H9 (cell line): ENCODE results near the gene SFRP5. TPM values are rescaled to one million over a fixed set of nuclear protein-coding genes. Genes with fewer than 3 reads are reported as not detected.

Source experiments
- DNase-seq: peaks from one replicate; pipeline ENCODE4 v3.0.0-alpha.2; 2017
- H2AFZ ChIP-seq: one replicate; pipeline ENCODE4 v1.6.1; 2013; ENCODE audit warnings: mild to moderate bottlenecking, low read length, control low read depth, moderate library complexity
- H2AK5ac ChIP-seq: 2 replicates; pipeline ENCODE4 v1.6.1; 2013; ENCODE audit warnings: low read length, control low read depth, mixed read lengths; ENCODE audit not compliant: insufficient read length
- H2BK120ac ChIP-seq: one replicate; pipeline ENCODE4 v1.6.1; 2013; ENCODE audit warnings: low read depth, mild to moderate bottlenecking, low read length, control low read depth, inconsistent platforms; ENCODE audit not compliant: poor library complexity, severe bottlenecking
- H2BK12ac ChIP-seq: 2 replicates; pipeline ENCODE4 v1.6.1; 2013; ENCODE audit warnings: low read length, control low read depth, mixed read lengths, low read depth; ENCODE audit not compliant: insufficient read length
- H2BK15ac ChIP-seq: 2 replicates; pipeline ENCODE4 v1.6.1; 2013; ENCODE audit warnings: low read depth, low read length, control low read depth
- H2BK20ac ChIP-seq: one replicate; pipeline ENCODE4 v1.6.1; 2013; ENCODE audit warnings: low read depth, mild to moderate bottlenecking, low read length, control low read depth, inconsistent platforms; ENCODE audit not compliant: poor library complexity, severe bottlenecking
- H2BK5ac ChIP-seq: 2 replicates; pipeline ENCODE4 v1.6.1; 2013; ENCODE audit warnings: low read length, control low read depth, mixed read lengths; ENCODE audit not compliant: insufficient read length
- H3K14ac ChIP-seq: 2 replicates; pipeline ENCODE4 v1.6.1; 2013; ENCODE audit warnings: low read length, control low read depth; ENCODE audit not compliant: insufficient read depth
- H3K18ac ChIP-seq: 2 replicates; pipeline ENCODE4 v1.6.1; 2013; ENCODE audit warnings: low read depth, mild to moderate bottlenecking, mixed read lengths, low read length, control low read depth; ENCODE audit not compliant: insufficient read length
- H3K23ac ChIP-seq: 2 replicates; pipeline ENCODE4 v1.6.1; 2013; ENCODE audit warnings: low read length, control low read depth, mixed read lengths, low read depth; ENCODE audit not compliant: insufficient read length
- H3K23me2 ChIP-seq: 2 replicates; pipeline ENCODE4 v1.6.1; 2013; ENCODE audit warnings: low read depth, mild to moderate bottlenecking, mixed read lengths, low read length, control low read depth; ENCODE audit not compliant: insufficient read length, poor library complexity, severe bottlenecking
- H3K27ac ChIP-seq: 2 replicates; pipeline ENCODE4 v1.5.1; 2013; ENCODE audit warnings: low read length, control low read depth, mixed read lengths, low read depth; ENCODE audit not compliant: insufficient read length
- H3K27me3 ChIP-seq: 2 replicates; pipeline ENCODE4 v1.6.1; 2013; ENCODE audit warnings: low read length, control low read depth, inconsistent platforms; ENCODE audit not compliant: insufficient read depth
- H3K4ac ChIP-seq: 2 replicates; pipeline ENCODE4 v1.6.1; 2013; ENCODE audit warnings: low read depth, mild to moderate bottlenecking, control low read depth, inconsistent platforms, low read length, moderate library complexity
- H3K4me1 ChIP-seq: 2 replicates; pipeline ENCODE4 v1.6.1; 2013; ENCODE audit warnings: low read length, control low read depth, inconsistent platforms; ENCODE audit not compliant: insufficient read depth
- H3K4me2 ChIP-seq: 2 replicates; pipeline ENCODE4 v1.6.1; 2013; ENCODE audit warnings: low read length, control low read depth, mixed read lengths; ENCODE audit not compliant: insufficient read length, insufficient read depth
- H3K56ac ChIP-seq: 2 replicates; pipeline ENCODE4 v1.6.1; 2013; ENCODE audit warnings: low read depth, mild to moderate bottlenecking, mixed read lengths, low read length, control low read depth; ENCODE audit not compliant: insufficient read length
- H3K79me1 ChIP-seq: 2 replicates; pipeline ENCODE4 v1.6.1; 2013; ENCODE audit warnings: low read depth, mild to moderate bottlenecking, moderate library complexity, low read length, control low read depth, inconsistent platforms; ENCODE audit not compliant: insufficient read depth, poor library complexity, severe bottlenecking
- H3K79me2 ChIP-seq: 2 replicates; pipeline ENCODE4 v1.6.1; 2013; ENCODE audit warnings: low read length, control low read depth, inconsistent platforms; ENCODE audit not compliant: insufficient read depth
- H3K9ac ChIP-seq: 2 replicates; pipeline ENCODE4 v1.6.1; 2013; ENCODE audit warnings: low read length, control low read depth, mixed read lengths; ENCODE audit not compliant: insufficient read length; ENCODE audit errors: extremely low read depth
- H3K9me3 ChIP-seq: one replicate; pipeline ENCODE4 v1.6.1; 2013; ENCODE audit warnings: low read depth, low read length, inconsistent platforms; ENCODE audit not compliant: control insufficient read depth
- H3T11ph ChIP-seq: one replicate; pipeline ENCODE4 v1.6.1; 2013; ENCODE audit warnings: mild to moderate bottlenecking, low read length, control low read depth, inconsistent platforms
- H4K20me1 ChIP-seq: one replicate; pipeline ENCODE4 v1.6.1; 2013; ENCODE audit not compliant: control insufficient read depth, insufficient read length, insufficient read depth
- H4K5ac ChIP-seq: 2 replicates; pipeline ENCODE4 v1.6.1; 2013; ENCODE audit warnings: low read depth, mild to moderate bottlenecking, mixed read lengths, low read length, control low read depth; ENCODE audit not compliant: insufficient read length
- H4K8ac ChIP-seq: replicated peaks from 2 replicates; pipeline ENCODE4 v1.6.1; 2013; ENCODE audit warnings: low read length, control low read depth, mixed read lengths, low read depth; ENCODE audit not compliant: insufficient read length
- H4K91ac ChIP-seq: 2 replicates; pipeline ENCODE4 v1.6.1; 2013; ENCODE audit warnings: low read depth, mild to moderate bottlenecking, moderate library complexity, mixed read lengths, low read length, control low read depth; ENCODE audit not compliant: insufficient read length
- H3K27ac Mint-ChIP-seq, 3 experiments: 2 replicates in 2 of 3; 3 replicates in 1 of 3; pipeline ENCODE4 v1.8.0; 2020 to 2021; ENCODE audit warnings: mixed read lengths in 3 of 3, mild to moderate bottlenecking in 1 of 3, moderate library complexity in 1 of 3
- H3K27me3 Mint-ChIP-seq: 2 replicates; pipeline ENCODE4 v1.8.0; 2021; ENCODE audit warnings: low read depth, mild to moderate bottlenecking, moderate library complexity, mixed read lengths
- H3K36me3 Mint-ChIP-seq, 3 experiments: 2 replicates in 2 of 3; 3 replicates in 1 of 3; pipeline ENCODE4 v1.8.0; 2020 to 2021; ENCODE audit warnings: low read depth in 3 of 3, mixed read lengths in 3 of 3; ENCODE audit not compliant: insufficient read depth in 1 of 3
- H3K4me1 Mint-ChIP-seq, 2 experiments: 2 replicates each; pipeline ENCODE4 v1.8.0; 2020; ENCODE audit warnings: mixed read lengths in 2 of 2
- H3K4me3 Mint-ChIP-seq, 2 experiments: 2 replicates in 1 of 2; 3 replicates in 1 of 2; pipeline ENCODE4 v1.8.0; 2020 to 2021; ENCODE audit warnings: mild to moderate bottlenecking in 2 of 2, mixed read lengths in 2 of 2, moderate library complexity in 1 of 2
- H3K9me3 Mint-ChIP-seq, 2 experiments: 2 replicates in 1 of 2; 3 replicates in 1 of 2; pipeline ENCODE4 v1.8.0; 2020; ENCODE audit warnings: mild to moderate bottlenecking in 2 of 2, mixed read lengths in 2 of 2, moderate library complexity in 1 of 2
- WGBS: extraction: QIAGEN DNeasy Blood & Tissue Kit; methylation state at CpG from one replicate; pipeline ENCODE4 v1.1.7; 2013; ENCODE audit warnings: missing lambda C conversion rate, low lambda C conversion rate, mixed read lengths; ENCODE audit not compliant: insufficient read length; ENCODE audit errors: extremely low coverage; 5-methylcytosine and 5-hydroxymethylcytosine counted together
- total RNA-seq: library from RNA; stranded (reverse); gene quantifications from 2 replicates; pipeline ENCODE4 v1.2.1, GENCODE V29; 2021
- TF ChIP-seq, protein P1 (sequence below): fragments of 200-600 bp; sonication (generic); conservative IDR thresholded peaks from 3 replicates; pipeline ENCODE4 v1.8.0; 2021; ENCODE audit warnings: antibody characterized with exemption, mild to moderate bottlenecking

The SFRP5 gene
- total RNA-seq, 1 experiment from 2014 or later: 1.7 TPM

DNA sequence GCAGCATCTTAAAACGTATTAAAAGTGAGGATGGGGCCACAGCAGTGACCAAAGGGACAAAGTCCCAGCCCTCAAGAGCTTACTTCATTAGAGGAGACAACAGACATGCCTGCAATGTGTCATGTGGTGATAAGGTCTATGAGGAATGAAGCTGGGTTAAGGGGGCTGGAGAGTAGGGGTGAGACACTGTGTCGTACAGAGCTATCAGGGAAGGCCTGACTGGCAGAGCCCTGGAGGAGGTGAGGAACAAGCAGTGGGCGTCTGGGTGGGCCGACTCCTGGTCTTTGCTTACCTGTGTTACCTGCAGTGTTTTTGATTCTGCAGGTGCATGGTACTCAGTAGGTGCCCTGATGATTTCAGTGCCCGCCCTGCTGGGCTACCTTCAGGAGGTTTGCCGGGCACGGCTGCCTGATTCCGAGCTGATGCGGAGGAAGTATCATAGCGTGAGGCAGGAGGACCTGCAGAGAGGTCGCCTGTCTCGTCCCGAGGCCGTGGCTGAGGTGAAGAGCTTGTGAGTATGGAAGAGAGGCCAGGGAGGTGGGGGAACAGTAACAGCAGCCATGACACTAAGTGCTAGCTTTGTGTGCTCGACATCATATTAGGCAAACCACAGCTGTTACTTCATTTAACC lies 27.3 kb downstream of the SFRP5 start:
- no peak overlapping the region for H3T11ph ChIP-seq
- no peak overlapping the region for H2BK12ac ChIP-seq
- no peak for DNase-seq
- H3K18ac ChIP-seq: no peak overlapping the region
- peaks cover 9 to 82% (median 62%) of the 10 kb centered on the region in 3 experiments; a peak in 6 of 7 replicates for H3K36me3 Mint-ChIP-seq
- H3K27me3 ChIP-seq: no peaks in the 10 kb centered on the region
- no CpG with 5 or more reads among the region's 15 CpGs for WGBS
- no peaks in the 10 kb centered on the region for H3K27me3 Mint-ChIP-seq
- no peak overlapping the region for H3K14ac ChIP-seq
- no peak overlapping the region for H2AFZ ChIP-seq
- no peaks in the 10 kb centered on the region for H3K4me1 Mint-ChIP-seq
- no peak overlapping the region for H3K56ac ChIP-seq
- H4K5ac ChIP-seq: no peak overlapping the region
- no peak overlapping the region for H2AK5ac ChIP-seq
- H2BK15ac ChIP-seq: no peak overlapping the region
- H3K27ac Mint-ChIP-seq: peak overlapping the region in 1 of 3 experiments; percentile 45; a peak in 2 of 7 replicates
- no peaks in the 10 kb centered on the region for H3K79me2 ChIP-seq
- no peak overlapping the region for H2BK20ac ChIP-seq
- no peak overlapping the region for H4K91ac ChIP-seq
- no peaks in the 10 kb centered on the region for H3K9me3 Mint-ChIP-seq
- TF ChIP-seq, protein P1, sequence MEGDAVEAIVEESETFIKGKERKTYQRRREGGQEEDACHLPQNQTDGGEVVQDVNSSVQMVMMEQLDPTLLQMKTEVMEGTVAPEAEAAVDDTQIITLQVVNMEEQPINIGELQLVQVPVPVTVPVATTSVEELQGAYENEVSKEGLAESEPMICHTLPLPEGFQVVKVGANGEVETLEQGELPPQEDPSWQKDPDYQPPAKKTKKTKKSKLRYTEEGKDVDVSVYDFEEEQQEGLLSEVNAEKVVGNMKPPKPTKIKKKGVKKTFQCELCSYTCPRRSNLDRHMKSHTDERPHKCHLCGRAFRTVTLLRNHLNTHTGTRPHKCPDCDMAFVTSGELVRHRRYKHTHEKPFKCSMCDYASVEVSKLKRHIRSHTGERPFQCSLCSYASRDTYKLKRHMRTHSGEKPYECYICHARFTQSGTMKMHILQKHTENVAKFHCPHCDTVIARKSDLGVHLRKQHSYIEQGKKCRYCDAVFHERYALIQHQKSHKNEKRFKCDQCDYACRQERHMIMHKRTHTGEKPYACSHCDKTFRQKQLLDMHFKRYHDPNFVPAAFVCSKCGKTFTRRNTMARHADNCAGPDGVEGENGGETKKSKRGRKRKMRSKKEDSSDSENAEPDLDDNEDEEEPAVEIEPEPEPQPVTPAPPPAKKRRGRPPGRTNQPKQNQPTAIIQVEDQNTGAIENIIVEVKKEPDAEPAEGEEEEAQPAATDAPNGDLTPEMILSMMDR: no peak
- H3K9ac ChIP-seq: no peak overlapping the region
- H2BK120ac ChIP-seq: no peak overlapping the region
- H3K4ac ChIP-seq: no peak overlapping the region
- H3K9me3 ChIP-seq: no peaks in the 10 kb centered on the region
- no peak overlapping the region for H3K4me3 Mint-ChIP-seq
- no peak overlapping the region for H3K27ac ChIP-seq
- H3K23me2 ChIP-seq: no peaks in the 10 kb centered on the region
- H3K79me1 ChIP-seq: no peaks in the 10 kb centered on the region
- H4K8ac ChIP-seq: no peak overlapping the region
- no peaks in the 10 kb centered on the region for H3K4me1 ChIP-seq
- H4K20me1 ChIP-seq: no peaks in the 10 kb centered on the region
- H3K23ac ChIP-seq: no peak overlapping the region
- no peak overlapping the region for H2BK5ac ChIP-seq
- H3K4me2 ChIP-seq: no peak overlapping the region
